Activated CD4-positive, alpha-beta T cell treated with anti-CD3 and anti-CD28 coated beads for 48 hours (primary cell): Measurements from ENCODE around the gene C2CD4D.

Experiments
- DNase-seq: peaks from one replicate; pipeline ENCODE4 v3.0.0-alpha.2; 2020

The C2CD4D gene

DNA sequence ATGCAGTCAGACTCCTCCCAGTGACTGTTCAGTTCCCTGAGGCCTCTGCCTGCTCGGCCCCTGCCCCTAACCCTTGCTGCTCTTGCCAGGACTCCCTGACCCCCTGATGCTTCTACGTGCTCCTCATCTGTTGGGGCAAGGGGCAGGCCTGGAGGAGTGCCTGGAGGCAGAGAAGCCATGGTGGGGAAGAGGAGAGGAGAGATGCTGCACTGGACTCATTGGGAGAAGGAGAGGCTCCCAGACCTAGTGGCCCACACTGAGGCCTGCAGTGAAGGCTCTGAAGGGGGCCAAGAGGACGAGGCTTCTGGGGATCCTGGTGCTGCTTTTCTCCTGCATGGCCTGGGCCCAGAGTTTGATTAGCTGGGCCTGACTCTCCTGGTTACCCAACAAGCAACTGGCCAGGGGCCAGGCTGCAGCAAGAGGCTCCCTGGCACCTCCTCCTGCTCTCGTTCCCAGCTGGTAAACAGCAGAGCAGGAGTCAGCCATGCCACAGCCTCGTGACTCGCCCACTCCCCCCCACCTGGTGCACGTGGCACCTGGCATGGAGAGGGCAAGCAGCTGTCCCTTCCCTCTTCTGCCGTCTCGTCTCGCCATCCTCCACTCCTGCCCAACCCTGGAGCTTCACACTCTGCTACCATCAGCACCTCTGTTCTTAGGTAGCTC is 7.2 kb downstream of the C2CD4D start:
- DNase-seq: no peak

DNA sequence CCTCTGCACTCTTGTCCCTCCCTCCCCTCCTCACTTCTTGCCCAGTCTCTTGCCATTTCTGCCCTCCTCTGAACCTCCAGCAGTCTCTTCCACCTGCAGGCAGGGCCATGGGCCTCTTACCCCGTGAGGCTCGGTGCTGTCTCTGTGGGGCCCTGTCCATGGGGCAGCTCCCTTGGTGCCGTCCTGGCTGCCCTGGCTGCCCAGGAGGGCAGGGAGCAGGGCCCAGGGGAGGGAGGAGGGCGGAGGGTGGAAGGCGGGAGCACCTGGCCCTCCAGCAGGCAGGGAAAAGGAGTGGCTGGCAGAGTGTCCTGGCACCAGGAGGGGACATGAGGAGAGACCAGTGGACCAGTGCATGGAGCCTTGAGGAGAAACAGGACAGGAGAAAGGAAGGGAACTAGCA is 8.0 kb downstream of the C2CD4D start, which contains the start of gene RORC:
Gene RORC, minus strand, starts transcription at position 198 of the 400 bp plus-strand sequence. Its CDS starts 38 bp downstream, at position 160.
- DNase-seq: no peak

DNA sequence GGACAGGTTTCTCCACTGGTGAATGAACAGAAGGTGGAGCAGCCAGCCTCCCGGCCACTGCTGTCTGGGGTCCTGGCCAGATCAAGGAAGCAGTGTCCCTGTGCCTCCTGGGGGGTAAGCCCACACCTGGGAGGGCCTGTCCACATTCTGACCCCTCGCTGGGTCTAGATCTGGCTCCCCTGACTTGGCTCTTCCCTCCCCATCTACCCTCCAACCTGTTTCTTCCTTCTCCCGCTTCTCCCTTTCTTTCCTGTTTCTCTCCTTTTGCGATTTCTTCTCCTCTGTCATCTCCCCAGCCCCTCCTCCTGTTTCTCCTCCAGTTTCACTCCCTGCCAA is 8.4 kb downstream of the C2CD4D start:
- DNase-seq: no peak

DNA sequence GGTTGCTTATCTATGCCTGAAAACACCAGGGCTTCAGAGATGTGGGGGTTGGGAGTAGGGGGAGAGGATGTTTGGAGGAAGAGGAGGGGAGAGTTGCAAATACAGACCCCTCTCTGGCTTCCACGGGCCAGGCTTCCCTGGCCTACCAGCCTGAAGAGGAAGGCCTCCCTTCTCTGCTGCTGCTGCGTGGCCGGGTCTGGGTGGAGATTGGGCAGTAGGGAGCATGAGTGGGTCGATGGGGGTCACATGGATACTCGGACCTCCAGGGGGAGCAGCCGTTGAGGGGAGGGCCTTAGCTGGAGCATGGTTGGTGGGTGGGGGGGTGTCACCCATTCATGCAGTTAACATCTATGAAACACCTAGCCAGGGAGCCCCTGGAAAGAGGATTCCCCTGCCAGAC is 9.6 kb downstream of the C2CD4D start:
- DNase-seq: no peak

DNA sequence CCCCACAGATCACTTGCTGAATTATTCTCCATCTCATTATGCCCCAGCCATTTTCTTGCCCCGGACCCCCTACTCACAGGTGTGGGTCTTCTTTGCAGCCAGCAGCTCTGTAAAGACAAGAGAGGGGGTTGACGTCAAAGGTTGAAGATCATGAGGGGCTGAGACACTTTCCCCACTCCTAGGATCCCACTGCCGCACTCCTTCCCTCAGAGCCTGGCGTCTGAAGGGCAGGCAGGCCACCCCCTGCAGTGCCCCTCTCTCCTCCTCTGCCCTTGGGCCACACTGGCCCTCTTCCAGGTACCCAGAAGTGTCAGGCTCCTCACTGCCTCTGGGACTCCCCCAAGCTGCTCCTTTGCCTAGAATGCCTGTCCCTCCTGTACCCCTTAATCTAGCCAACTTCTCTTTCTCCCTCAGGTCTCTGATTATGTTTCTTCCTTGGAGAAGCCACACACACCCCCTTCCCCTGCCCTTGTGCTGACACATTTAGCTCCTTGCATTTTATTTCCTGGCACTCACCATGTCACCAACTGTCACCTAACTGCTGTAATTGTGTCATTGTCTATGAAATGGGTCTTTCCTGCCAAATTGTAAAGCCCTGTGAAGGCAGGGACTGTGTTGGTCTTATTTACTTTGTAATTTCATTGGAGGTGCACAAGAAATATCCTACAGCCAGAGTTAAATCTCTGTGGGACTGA is 10.1 kb downstream of the C2CD4D start:
- DNase-seq: no peak

DNA sequence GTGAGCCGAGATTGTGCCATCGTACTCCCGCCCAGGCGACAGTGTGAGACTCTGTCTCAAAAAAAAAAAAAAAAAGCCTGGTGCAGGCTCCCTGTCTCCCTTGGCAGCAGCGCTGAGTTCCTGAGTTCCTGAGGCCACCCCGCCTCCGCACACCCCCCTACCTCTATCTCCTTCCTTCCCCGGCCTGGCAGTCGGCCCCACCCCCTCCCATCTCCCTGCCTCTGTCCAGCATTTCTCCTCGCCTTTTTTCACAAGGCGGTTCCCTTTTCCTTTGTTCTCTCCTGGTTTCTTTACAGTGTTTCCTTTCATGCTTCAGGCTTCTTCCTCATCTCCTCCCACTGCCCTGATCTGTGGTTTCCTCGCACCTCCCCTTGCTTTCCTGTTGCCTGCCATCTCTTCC is 10.7 kb downstream of the C2CD4D start:
- DNase-seq: no peak

DNA sequence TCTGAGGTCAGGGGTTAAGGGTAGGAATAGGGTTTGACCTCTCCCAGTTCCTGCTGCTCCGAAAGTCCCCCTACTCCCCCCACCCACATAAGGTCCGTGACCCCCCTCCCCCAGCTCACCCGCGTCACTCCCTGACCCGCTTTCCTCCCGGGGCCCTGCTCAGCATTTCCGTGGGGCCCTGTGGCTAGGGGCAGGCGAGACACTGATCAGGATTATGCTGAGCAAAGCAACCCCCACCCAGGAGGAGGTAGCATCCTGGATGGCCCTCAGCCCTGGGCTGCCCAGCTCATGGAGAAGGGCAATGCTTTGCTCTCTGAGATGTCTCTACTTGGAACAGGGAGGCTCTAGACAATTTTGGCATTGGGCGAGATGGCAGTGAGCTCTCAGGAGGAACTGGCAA is 11.8 kb downstream of the C2CD4D start:
- DNase-seq: no peak

DNA sequence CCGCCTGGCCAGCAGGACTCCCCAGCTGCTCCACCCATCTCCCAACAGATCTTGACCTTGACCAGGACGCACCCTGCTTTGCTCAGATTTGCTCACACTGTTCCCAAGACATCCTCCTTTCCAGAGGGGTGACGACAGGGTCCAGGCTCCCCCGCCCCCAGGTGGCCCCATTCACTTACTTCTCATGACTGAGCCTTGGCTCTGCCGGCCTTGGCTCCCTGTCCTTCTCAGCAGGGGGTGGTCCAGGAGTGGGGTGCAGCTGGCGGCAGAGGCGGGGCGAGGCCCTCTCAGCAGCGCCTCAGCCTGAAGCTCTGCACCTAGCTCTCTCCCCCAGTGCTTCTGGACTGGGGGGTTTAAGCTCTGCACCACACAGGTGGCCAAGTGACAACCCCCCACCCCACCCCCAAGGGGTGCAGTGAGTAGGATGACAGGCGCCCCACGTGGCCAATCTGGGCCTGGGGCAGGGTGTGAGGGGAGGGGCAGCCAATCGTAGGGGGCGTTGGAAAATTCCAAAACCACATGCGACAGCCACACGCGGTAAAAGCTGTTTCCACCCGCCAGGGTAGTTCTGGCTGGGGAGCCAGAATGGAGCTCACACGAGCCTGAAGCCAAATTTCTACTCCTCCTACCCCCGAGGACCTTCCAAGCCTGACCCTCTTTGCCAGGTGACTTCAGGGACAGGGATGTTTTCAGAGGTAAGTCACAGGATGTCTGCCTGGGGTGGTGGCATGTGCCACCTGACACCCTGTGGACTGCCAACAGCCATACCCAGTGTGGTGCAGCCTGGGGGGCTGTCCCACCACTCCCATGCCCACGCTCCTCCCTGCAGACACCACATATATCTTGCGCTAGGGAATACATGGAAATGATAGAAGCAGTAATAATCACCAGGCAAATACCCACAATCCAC is 13.6 kb downstream of the C2CD4D start:
- peak; percentile 52 for DNase-seq

DNA sequence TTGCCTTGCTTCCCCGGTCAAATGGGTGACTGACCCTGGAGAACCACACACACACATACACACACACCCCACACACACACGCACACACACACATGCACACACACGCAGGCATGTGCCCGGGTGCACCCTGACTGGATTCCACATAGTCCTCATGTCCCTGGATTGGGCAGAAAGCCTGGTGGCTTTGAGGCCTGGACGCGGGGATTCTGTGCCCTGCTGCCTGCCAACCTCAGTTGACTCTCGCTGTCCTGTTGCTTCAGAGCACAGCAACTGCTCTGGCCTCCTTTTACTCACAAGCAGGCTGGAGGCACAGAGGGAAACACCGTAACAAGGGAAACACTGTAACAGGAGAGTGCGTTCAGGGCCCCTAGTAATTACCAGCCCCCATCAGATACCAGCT is 14.4 kb downstream of the C2CD4D start:
- no peak for DNase-seq

DNA sequence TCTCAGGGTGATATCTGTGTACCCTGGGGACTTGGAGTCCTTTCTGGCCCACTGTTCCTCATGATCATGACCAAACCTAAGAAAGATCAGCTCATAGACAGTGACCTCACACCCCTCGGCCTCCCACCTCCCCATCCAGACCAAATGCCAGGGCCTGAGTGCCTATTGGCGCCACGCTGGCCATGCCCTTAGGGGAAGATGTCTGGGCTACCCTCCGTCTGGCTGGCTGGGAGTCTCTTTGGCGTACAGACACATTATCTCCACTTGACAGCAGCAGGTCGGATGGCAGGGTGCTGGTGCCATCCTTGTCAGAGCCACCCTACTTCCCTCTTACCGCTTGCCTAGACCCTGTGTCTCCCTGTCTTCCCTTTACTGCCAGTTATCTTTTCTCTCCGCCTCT is 16.4 kb downstream of the C2CD4D start:
- no peak for DNase-seq

DNA sequence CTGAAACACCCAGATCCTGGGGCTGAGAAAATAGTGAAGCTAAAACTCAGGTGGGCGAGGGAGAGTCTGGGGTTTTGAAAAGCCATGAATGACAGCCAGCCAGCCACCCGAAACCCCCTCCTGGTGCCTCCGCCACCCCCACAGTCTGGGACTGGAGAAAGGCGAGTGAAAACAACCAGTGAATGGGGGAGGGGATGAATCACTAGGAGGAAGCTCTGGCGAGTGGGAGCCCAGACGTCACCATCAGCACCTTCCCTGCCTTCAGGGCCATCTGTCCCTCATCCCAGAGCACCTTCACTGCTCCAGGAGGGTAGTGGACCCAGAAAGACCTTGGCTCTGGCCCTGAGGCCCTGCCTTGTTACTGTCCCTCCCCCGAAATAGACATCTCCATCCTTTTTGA is 17.2 kb downstream of the C2CD4D start:
- peak; percentile 79 for DNase-seq

DNA sequence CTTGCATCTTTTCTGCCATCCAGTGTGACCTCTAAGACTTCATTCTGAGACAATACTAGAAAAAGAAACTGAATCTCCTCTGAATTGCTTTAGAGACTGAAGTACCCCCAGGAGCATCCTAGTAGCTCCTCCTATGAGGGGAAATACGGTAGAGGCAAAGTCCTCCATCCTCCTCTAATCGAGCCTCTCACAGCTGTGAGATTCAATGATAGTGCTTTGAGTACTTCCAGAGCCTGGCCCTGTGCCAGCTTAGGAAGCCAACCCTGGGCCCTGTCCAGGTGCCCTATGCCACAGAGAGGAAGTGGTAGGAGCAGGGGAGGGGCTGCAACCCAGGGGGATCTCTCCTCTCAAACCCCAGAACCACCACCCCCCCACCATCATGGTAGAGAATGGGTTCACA is 18.7 kb downstream of the C2CD4D start:
- DNase-seq: no peak

DNA sequence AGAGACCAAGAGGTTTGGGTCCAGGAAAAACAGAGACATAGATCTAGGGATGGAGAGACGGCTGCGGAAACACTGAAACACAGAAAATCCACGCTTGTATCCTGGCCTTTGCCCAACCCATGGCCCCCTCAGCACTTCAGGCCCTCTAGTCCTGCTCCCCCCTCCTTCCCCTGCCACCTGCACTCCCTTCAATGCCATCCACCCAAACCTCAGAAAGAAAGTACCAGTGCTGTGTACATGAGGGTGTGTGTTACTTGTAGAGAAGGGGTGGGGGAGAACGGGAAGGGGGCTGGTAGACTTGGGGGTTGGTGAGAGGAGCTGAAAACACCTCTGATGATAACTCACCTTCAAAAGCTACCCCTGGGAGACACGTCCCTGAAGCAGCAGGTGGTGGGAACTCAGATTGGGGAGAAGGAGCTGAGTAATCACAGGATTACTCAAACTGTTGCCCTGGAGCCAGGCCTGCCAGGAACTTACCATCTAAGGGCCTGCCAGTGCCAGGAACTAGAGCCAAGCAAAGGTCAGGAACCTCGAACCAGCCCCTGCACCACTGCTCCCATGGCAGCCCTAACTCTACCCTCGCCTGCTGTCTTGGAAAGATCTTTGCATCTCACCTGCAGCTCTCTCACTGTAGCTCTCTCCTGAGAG is 19.5 kb downstream of the C2CD4D start:
- peak; percentile 68 for DNase-seq

DNA sequence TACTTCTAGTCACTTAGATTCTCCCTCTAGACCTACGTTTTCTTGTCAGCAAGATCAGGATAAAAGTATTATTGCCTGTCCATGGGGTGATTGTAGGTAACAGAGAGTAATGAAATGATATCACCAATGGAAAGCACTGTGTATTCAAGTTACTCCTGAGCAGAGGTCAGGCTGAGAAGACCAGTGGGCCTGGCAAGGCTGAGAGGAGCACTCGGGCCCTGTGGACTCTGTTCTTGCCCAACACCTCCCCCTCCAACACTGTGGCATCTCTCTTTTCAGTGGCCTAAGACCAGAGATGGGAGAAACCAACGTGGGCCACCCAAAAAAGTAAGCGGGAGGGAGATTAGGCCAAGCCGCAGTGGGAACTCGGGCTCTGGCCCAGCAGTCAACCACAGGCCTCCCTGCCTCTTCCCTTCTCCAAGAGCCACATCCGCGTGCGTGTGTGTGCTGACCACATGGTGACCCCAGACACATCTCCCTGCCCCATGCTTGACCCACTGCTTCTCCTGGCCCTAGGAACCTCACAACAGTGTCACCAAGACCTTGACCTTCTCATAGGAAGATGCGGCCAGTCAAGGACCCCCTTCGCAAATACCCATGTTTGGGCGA is 20.3 kb downstream of the C2CD4D start:
- DNase-seq: no peak

DNA sequence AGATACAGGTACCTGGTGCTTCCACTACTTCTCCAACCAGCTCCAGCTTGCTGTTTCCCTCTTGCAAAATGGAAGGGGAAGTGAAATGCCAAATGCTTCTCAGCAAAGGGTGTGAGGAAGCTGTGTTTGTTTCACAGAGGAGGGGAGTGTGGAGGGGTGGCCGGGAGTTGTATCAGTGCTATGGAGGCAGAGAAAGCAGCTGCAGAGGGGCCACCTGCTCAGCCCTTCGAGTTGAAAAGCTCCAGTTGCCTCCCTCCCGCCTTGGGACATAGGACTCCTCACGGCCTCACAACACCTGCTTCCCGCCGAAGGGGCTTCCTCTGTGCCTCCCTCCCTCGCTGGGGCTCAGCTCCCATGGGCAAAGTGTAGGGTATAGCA is 22.3 kb downstream of the C2CD4D start:
- no peak for DNase-seq

DNA sequence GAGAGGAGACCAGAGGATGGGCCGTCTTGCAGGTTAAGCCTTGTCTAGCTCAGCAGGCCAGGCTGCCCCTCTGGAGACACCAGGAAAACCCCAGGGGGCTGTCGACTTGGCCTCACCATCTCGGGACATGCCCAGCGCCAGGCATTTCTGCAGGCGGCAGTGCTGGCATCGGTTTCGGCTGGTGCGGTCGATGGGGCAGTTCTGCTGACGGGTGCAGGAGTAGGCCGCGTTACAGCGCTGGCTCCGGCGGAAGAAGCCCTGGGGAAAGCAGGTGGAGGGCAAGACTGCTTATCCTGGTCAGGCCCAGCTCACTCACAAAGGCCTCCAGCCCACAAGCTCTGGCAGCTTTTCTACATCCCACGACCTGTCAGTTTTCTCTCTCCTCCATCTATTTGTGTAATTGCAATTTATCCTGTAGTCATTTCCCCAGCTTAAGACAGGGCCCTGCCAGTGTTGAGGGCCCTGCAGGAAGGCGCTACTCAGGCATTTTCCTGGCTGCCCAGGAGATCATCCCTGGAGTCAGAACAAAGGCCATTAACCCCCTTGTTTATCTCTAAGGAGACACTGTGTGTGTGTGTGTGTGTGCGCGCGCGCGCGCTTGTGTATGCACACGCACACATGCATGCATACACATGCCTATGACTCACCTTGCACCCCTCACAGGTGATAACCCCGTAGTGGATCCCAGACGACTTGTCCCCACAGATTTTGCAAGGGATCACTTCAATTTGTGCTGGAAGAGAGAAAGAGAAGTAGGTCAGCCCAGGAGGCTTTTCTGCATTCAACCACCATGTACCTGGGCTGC is 22.9 kb downstream of the C2CD4D start:
- no peak for DNase-seq

DNA sequence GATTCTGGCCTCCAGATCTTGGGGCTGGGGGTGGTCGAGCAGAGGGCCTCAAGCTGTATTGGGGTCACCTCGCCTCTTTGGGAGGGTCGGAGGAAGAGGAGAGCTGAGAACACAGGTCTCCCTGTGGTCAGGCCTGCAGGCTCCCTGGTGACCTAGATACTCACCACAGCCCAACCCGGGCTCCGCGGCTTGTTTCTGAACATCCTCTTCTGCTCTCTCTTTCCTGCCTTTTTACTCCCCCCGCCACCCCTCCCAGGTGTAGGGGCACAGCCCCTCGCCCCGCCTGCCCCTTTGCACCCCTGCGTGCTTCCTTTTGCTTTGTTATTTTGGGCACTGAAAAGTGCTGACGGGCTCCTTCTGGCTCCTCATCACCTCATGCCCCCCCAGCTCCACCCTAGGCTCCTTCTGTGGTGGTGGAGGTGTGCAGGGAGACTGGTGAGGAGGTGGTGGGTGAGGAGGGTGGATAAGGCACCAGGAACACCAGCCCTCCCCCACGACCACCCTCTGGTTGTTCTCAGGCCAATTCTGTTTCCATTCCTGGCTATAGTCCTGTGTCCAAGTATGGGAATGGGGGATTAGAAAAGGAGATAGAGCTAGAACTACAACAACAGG is 23.8 kb downstream of the C2CD4D start:
- DNase-seq: no peak

DNA sequence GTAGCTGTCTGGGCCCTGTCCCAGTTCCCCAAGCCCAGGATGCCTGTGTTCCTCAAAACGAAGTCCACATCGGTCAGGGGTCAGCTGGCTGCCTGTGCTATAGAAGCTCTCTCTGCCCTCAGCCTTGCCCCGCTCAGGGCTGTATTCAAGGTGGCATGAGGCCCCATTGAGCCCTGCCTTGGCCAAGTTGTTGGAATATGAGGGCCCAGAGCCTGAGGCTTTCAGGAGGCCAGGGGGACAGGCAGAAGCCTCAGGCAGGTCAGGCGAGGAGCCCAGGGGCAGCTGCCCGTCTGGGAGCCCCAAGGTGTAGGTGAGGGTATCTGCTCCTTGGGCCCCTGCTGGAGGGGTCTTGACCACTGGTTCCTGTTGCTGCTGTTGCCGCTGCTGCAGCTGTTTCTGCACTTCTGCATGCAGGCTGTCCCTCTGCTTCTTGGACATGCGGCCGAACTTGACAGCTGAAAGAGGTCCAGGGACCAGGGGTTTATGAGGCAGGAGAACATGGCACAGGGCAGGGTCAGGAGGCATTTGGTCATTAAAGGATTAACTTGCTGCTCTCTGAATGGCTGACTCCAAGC is 24.6 kb downstream of the C2CD4D start:
- DNase-seq: no peak

DNA sequence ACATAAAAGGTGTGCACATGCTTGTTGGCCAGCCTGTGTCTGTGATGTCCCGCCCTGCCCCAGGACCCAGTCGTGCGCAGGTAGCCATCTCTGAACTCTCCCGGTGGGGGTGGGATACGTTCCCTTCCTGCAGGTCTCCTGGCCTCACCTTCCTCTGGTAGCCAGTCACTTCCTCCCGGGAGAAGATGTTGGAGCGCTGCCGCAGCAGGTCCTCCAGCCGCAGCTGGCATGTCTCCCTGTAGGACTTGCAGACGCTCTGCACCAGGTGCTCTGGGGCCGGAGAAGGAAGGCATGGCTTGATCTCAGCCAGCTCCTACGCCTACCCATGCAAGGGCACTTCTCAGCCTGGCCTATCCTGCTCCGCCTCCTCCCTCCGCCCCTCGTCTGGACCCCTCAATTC is 25.2 kb downstream of the C2CD4D start:
- DNase-seq: no peak

DNA sequence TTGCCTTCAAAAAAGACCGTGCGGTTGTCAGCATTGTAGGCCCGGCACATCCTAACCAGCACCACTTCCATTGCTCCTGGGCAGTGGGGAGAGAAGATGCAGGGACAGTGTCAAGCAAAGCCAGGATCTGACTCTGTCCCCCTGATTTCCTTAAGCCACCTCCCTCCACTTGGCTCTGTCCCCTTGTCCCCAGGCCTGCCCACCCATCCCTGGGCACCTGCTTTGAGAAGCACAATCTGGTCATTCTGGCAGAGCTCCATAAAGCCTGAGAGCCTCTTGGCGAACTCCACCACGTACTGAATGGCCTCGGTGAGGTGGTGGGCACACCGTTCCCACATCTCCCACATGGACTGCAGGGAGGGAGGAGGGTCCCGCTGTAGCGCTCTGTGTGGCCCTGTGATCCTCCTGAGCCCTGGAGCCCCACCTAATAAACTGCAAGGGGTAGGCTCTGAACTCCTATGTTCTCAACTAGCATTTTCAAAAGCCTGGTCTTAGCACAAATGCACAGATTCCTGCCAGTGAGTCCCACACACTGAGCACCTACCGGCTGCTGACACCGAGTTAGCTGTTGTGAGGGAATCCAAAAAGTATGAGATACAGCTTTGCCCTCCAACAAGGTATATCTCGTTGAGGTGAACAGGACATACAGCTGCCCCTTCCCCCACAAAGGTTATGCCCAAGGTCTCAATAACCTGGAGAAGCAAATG is 26.2 kb downstream of the C2CD4D start:
- no peak for DNase-seq

DNA sequence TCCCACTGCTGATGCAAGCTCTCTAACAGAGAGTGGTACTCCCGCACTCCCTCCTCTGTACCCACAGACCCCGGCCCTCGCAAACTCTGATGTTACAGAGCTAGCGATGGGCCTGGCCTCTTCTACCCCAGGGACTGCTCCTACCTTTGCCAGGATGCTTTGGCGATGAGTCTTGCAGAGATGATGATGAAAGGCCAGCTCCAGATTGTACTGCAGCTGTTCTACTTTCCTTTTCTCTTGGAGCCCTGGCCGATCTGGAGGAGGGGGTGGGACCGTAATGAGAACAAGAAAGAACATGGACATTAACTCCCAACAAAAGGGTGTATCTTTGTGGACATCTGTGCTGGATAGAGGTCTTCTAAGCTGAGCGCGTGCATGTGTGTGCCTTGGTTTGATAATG is 28.4 kb downstream of the C2CD4D start:
- DNase-seq: no peak
